Smooth muscle cell (in vitro differentiated cells): ENCODE measurements around the gene PPP2R5C. TPM values are rescaled to one million over a fixed set of nuclear protein-coding genes. Genes with fewer than 3 reads are reported as not detected.
"Not testable (repeated sequence)": the region's sequence is repeated elsewhere in the genome, so short reads cannot be mapped to it uniquely, and the experiment has no call there.

Experiments
- DNase-seq: peaks from one replicate; lab custom pipeline; 2025; ENCODE audit not compliant: unreplicated experiment; lab: John Stamatoyannopoulos, UW
- H2AFZ ChIP-seq: fragments of 200-600 bp; sonication (generic); 2 replicates; pipeline ENCODE4 v1.6.0; 2016; ENCODE audit warnings: antibody characterized with exemption, low read depth, mild to moderate bottlenecking
- H3F3A ChIP-seq: fragments of 200-600 bp; sonication (generic); 2 replicates; pipeline ENCODE4 v1.6.0; 2017; ENCODE audit warnings: antibody characterized with exemption, low read depth
- H3K27ac ChIP-seq: fragments of 200-600 bp; sonication (generic); 2 replicates; pipeline ENCODE4 v1.5.1; 2016; ENCODE audit warnings: low read depth, mild to moderate bottlenecking
- H3K27me3 ChIP-seq: fragments of 200-600 bp; sonication (generic); 2 replicates; pipeline ENCODE4 v1.6.1; 2016; ENCODE audit warnings: low read depth, mild to moderate bottlenecking
- H3K36me3 ChIP-seq: fragments of 200-600 bp; sonication (generic); 2 replicates; pipeline ENCODE4 v1.5.1; 2016; ENCODE audit warnings: low read depth
- H3K4me1 ChIP-seq: fragments of 200-600 bp; sonication (generic); 2 replicates; pipeline ENCODE4 v1.5.1; 2016; ENCODE audit warnings: low read depth
- H3K4me2 ChIP-seq: fragments of 200-600 bp; sonication (generic); 2 replicates; pipeline ENCODE4 v1.6.0; 2016; ENCODE audit warnings: mild to moderate bottlenecking
- H3K4me3 ChIP-seq: fragments of 200-600 bp; sonication (generic); 2 replicates; pipeline ENCODE4 v1.5.1; 2016; ENCODE audit warnings: mild to moderate bottlenecking
- H3K79me2 ChIP-seq: fragments of 200-600 bp; sonication (generic); 2 replicates; pipeline ENCODE4 v1.6.0; 2016; ENCODE audit warnings: low read depth, mild to moderate bottlenecking
- H3K9ac ChIP-seq: fragments of 200-600 bp; sonication (generic); 2 replicates; pipeline ENCODE4 v1.6.0; 2016; ENCODE audit warnings: low read depth
- H3K9me3 ChIP-seq: fragments of 200-600 bp; sonication (generic); replicated peaks from 2 replicates; pipeline ENCODE4 v1.5.1; 2016; ENCODE audit warnings: low read depth
- H4K20me1 ChIP-seq: fragments of 200-600 bp; sonication (generic); 2 replicates; pipeline ENCODE4 v1.6.0; 2016; ENCODE audit warnings: low read depth
- WGBS: methylation state at CpG from one replicate; pipeline ENCODE4 v1.1.7; 2016; ENCODE audit warnings: low lambda C conversion rate; 5-methylcytosine and 5-hydroxymethylcytosine counted together
- polyA plus RNA-seq: library from polyadenylated mRNA; unstranded; fragments of >200 nt; fragmentation: Nextera tagmentation; extraction: Ambion mirVana; gene quantifications from 2 replicates; pipeline ENCODE4 v1.2.1, GENCODE V29; 2016
- total RNA-seq: library from RNA; depleted of rRNA; stranded (reverse); fragments of >200 nt; gene quantifications from 2 replicates; pipeline ENCODE4 v1.2.3, GENCODE V29; 2014
- TF ChIP-seq, protein P1 (sequence below): fragments of 200-600 bp; sonication (generic); IDR thresholded peaks from 2 replicates; pipeline ENCODE4 v1.5.1; 2017; ENCODE audit warnings: borderline replicate concordance, mild to moderate bottlenecking, antibody characterized with exemption; ENCODE audit not compliant: insufficient read depth, poor library complexity, severe bottlenecking

The PPP2R5C gene
- total and polyA plus RNA-seq, 2 experiments from 2014 or later = 63.6 to 92.7 TPM

GRCh38 chr14:101791919-101792572 is 30.5 kb downstream of the PPP2R5C start:
- Histone ChIP-seq H3K9ac (peak overlapping the region; percentile 23), H3K36me3 (no peaks in the 10 kb centered on the region), H4K20me1 (peaks cover 14% of the 10 kb centered on the region)

DNA sequence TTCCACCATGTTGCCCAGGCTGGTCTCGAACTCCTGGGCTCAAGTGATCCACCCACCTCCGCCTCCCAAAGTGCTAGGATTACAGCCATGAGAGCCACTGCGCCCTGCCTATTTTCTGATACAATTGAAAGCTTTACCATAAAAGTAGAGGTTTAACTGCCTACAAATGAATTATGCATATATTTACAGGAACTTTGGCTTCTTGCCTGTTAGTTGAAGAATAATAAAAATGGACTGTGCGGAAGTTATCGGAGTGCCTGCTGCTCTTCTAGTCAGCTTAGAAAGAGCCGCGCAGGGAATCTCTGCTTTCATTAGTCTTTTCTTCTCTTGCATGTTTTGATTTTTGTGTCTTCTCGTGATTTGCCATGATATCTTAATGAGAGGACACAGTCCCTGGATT is 34.5 kb downstream of the PPP2R5C start:
- Histone ChIP-seq H3K4me1 (no peaks in the 10 kb centered on the region), H3K36me3 (no peaks in the 10 kb centered on the region), H2AFZ (no peak overlapping the region), H3K4me3 (no peak overlapping the region), H3K9ac (no peak overlapping the region), H3K79me2 (no peaks in the 10 kb centered on the region), H3K4me2 (no peak overlapping the region), H3F3A (no peaks in the 10 kb centered on the region), H4K20me1 (peaks cover 10% of the 10 kb centered on the region), H3K9me3 (no peaks in the 10 kb centered on the region), H3K27ac (no peak overlapping the region), H3K27me3 (no peaks in the 10 kb centered on the region)
- TF ChIP-seq, protein P1, sequence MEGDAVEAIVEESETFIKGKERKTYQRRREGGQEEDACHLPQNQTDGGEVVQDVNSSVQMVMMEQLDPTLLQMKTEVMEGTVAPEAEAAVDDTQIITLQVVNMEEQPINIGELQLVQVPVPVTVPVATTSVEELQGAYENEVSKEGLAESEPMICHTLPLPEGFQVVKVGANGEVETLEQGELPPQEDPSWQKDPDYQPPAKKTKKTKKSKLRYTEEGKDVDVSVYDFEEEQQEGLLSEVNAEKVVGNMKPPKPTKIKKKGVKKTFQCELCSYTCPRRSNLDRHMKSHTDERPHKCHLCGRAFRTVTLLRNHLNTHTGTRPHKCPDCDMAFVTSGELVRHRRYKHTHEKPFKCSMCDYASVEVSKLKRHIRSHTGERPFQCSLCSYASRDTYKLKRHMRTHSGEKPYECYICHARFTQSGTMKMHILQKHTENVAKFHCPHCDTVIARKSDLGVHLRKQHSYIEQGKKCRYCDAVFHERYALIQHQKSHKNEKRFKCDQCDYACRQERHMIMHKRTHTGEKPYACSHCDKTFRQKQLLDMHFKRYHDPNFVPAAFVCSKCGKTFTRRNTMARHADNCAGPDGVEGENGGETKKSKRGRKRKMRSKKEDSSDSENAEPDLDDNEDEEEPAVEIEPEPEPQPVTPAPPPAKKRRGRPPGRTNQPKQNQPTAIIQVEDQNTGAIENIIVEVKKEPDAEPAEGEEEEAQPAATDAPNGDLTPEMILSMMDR = no peak
- DNase-seq = no peak
- 95% methylated on average over 8 of the region's 8 CpGs for WGBS

More at GRCh38 chr14:101791919-101792572, 30.5 kb downstream of the PPP2R5C start:
- WGBS = 68% methylated on average over 5 of the region's 5 CpGs
- no peak for DNase-seq
- Histone ChIP-seq H3F3A (no peaks in the 10 kb centered on the region), H3K27me3 (no peaks in the 10 kb centered on the region), H3K4me3 (peak overlapping the region; percentile 38), H3K79me2 (no peaks in the 10 kb centered on the region), H3K4me2 (peak overlapping the region; percentile 81), H3K4me1 (no peaks in the 10 kb centered on the region), H3K27ac (peak overlapping the region; percentile 53), H2AFZ (peak overlapping the region; percentile 8), H3K9me3 (no peaks in the 10 kb centered on the region)
- TF ChIP-seq, protein P1 = no peak

GRCh38 chr14:101796479-101796878 is 35.0 kb downstream of the PPP2R5C start:
- no peak for DNase-seq
- H4K20me1 ChIP-seq = peaks cover 10% of the 10 kb centered on the region
- no peak overlapping the region for H3K9ac ChIP-seq
- no peak overlapping the region for H3K4me3 ChIP-seq
- no peaks in the 10 kb centered on the region for H3K4me1 ChIP-seq
- H3K36me3 ChIP-seq = no peaks in the 10 kb centered on the region
- H3K79me2 ChIP-seq = no peaks in the 10 kb centered on the region
- WGBS = 93% methylated on average over 10 of the region's 10 CpGs
- H3K27me3 ChIP-seq = no peaks in the 10 kb centered on the region
- H3K27ac ChIP-seq = no peak overlapping the region
- no peak overlapping the region for H3K4me2 ChIP-seq
- H3K9me3 ChIP-seq = no peaks in the 10 kb centered on the region
- TF ChIP-seq, protein P1 = no peak
- H3F3A ChIP-seq = no peaks in the 10 kb centered on the region
- H2AFZ ChIP-seq = no peak overlapping the region

DNA sequence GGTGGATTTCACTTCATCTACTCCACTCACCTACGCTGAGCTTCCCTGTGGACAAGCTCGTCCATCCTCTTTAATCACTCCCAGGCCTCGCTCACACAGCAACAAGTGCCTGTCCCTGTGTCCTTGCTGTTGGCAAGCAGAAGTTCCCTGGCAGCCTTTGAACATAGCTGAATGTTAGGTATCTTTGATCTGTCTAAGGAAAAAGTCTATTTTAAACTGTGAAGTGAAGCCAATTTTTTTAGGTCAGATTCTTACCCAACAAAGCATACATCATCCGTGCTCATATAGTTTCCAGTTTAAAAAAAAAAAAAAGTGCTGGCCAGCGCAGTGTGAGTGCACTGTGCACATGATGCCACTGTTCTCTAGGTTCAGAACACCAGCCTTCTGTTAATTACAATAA is 36.3 kb downstream of the PPP2R5C start:
- Histone ChIP-seq H2AFZ (no peak overlapping the region), H4K20me1 (no peaks in the 10 kb centered on the region), H3K27me3 (no peaks in the 10 kb centered on the region), H3K4me3 (no peak overlapping the region), H3F3A (no peaks in the 10 kb centered on the region), H3K9me3 (no peaks in the 10 kb centered on the region), H3K4me1 (no peaks in the 10 kb centered on the region), H3K36me3 (no peaks in the 10 kb centered on the region), H3K79me2 (no peaks in the 10 kb centered on the region), H3K9ac (no peak overlapping the region), H3K27ac (no peak overlapping the region), H3K4me2 (no peak overlapping the region)
- TF ChIP-seq, protein P1 = no peak
- WGBS = 94% methylated on average over 5 of the region's 5 CpGs
- DNase-seq = no peak

- not testable (repeated sequence) for H3K9ac ChIP-seq, H3K36me3 ChIP-seq, H3K4me3 ChIP-seq, H3K4me2 ChIP-seq, H3K27me3 ChIP-seq, H2AFZ ChIP-seq, H3K79me2 ChIP-seq, H3F3A ChIP-seq, H3K9me3 ChIP-seq, H3K27ac ChIP-seq, H4K20me1 ChIP-seq, DNase-seq
- 100% methylated on average over 1 of the region's 1 CpG for WGBS
- peaks cover 17% of the 10 kb centered on the region for H3K4me1 ChIP-seq
These were observed 42.9 kb downstream of the PPP2R5C start for GRCh38 chr14:101804373-101804772.
